Loucy (cell line): ENCODE results near the gene TXN2.

Experiments used
- H2AFZ ChIP-seq: fragments of 200-600 bp; sonication (generic); 2 replicates; pipeline ENCODE4 v1.6.0; 2016; ENCODE audit warnings: antibody characterized with exemption, mild to moderate bottlenecking, low read length, moderate library complexity
- H3F3A ChIP-seq: fragments of 200-600 bp; 2 replicates; pipeline ENCODE4 v1.6.0; 2016; ENCODE audit warnings: antibody characterized with exemption, low read depth, mild to moderate bottlenecking
- H3K27me3 ChIP-seq: fragments of 200-600 bp; sonication (generic); 2 replicates; pipeline ENCODE4 v1.6.1; 2014; ENCODE audit warnings: low read length, mild to moderate bottlenecking; ENCODE audit not compliant: insufficient read depth, poor library complexity, severe bottlenecking
- H3K36me3 ChIP-seq: fragments of 200-600 bp; sonication (generic); 2 replicates; pipeline ENCODE4 v1.6.1; 2016; ENCODE audit warnings: low read length; ENCODE audit not compliant: insufficient read depth
- H3K4me1 ChIP-seq: fragments of 200-600 bp; sonication (generic); 2 replicates; pipeline ENCODE4 v1.5.1; 2014; ENCODE audit warnings: low read length, mild to moderate bottlenecking; ENCODE audit not compliant: insufficient read depth, poor library complexity, severe bottlenecking
- H3K4me2 ChIP-seq: fragments of 200-600 bp; sonication (generic); 2 replicates; pipeline ENCODE4 v1.6.0; 2014; ENCODE audit warnings: antibody characterized with exemption, low read length, low read depth, mild to moderate bottlenecking; ENCODE audit not compliant: poor library complexity, severe bottlenecking
- H3K4me3 ChIP-seq: fragments of 200-600 bp; sonication (generic); 2 replicates; pipeline ENCODE4 v1.5.1; 2014; ENCODE audit warnings: low read length, mild to moderate bottlenecking, mixed read lengths; ENCODE audit not compliant: poor library complexity, severe bottlenecking
- H3K79me2 ChIP-seq: fragments of 200-600 bp; sonication (generic); 2 replicates; pipeline ENCODE4 v1.6.1; 2014; ENCODE audit warnings: low read length; ENCODE audit not compliant: insufficient read depth
- H3K9ac ChIP-seq: fragments of 200-600 bp; sonication (generic); 2 replicates; pipeline ENCODE4 v1.6.0; 2014; ENCODE audit warnings: mild to moderate bottlenecking, low read depth, low read length, moderate library complexity; ENCODE audit not compliant: poor library complexity, severe bottlenecking
- H3K9me2 ChIP-seq: fragments of 200-600 bp; sonication (generic); replicated peaks from 2 replicates; pipeline ENCODE4 v1.6.1; 2016; ENCODE audit warnings: low read depth, low read length, mixed read lengths
- H3K9me3 ChIP-seq: fragments of 200-600 bp; sonication (generic); 2 replicates; pipeline ENCODE4 v1.6.1; 2014; ENCODE audit warnings: mild to moderate bottlenecking, antibody characterized with exemption, low read length, low read depth; ENCODE audit not compliant: insufficient read depth
- H4K20me1 ChIP-seq: fragments of 200-600 bp; sonication (generic); 2 replicates; pipeline ENCODE4 v1.6.0; 2014; ENCODE audit warnings: antibody characterized with exemption, low read length, mild to moderate bottlenecking; ENCODE audit not compliant: insufficient read depth, poor library complexity, severe bottlenecking
- CTCF ChIP-seq: fragments of 200-600 bp; sonication (generic); conservative IDR thresholded peaks from 2 replicates; pipeline ENCODE4 v1.5.1; 2014; ENCODE audit warnings: mild to moderate bottlenecking, antibody characterized with exemption, low read length
- EZH2phosphoT487 ChIP-seq: fragments of 200-600 bp; IDR thresholded peaks from 2 replicates; pipeline ENCODE4 v1.6.1; 2018; ENCODE audit warnings: antibody characterized with exemption, mild to moderate bottlenecking, moderate library complexity, borderline replicate concordance

The TXN2 gene

GRCh38 chr22:36512991-36513390, 31.6 kb upstream of the TXN2 start:
- H3F3A ChIP-seq: peaks cover 7% of the 10 kb centered on the region; the same call in 1 of the 2 replicates
- H4K20me1 ChIP-seq: peaks cover 2% of the 10 kb centered on the region
- no peaks in the 10 kb centered on the region for H3K4me1 ChIP-seq
- H3K4me2 ChIP-seq: no peak overlapping the region
- no peaks in the 10 kb centered on the region for H3K9me3 ChIP-seq
- no peak for TF ChIP-seq CTCF
- TF ChIP-seq EZH2phosphoT487: no peak
- no peaks in the 10 kb centered on the region for H3K27me3 ChIP-seq
- H3K9ac ChIP-seq: no peak overlapping the region
- H3K79me2 ChIP-seq: no peaks in the 10 kb centered on the region
- H3K9me2 ChIP-seq: no peaks in the 10 kb centered on the region
- H2AFZ ChIP-seq: no peak overlapping the region
- no peak overlapping the region for H3K4me3 ChIP-seq
- peaks cover 71% of the 10 kb centered on the region; the same call in 1 of the 2 replicates for H3K36me3 ChIP-seq

GRCh38 chr22:36512333-36512732, 30.9 kb upstream of the TXN2 start:
- no peak overlapping the region for H3K9ac ChIP-seq
- peaks cover 7% of the 10 kb centered on the region; the same call in 1 of the 2 replicates for H3F3A ChIP-seq
- no peak overlapping the region for H2AFZ ChIP-seq
- H3K4me3 ChIP-seq: no peak overlapping the region
- no peaks in the 10 kb centered on the region for H3K9me3 ChIP-seq
- H4K20me1 ChIP-seq: peaks cover 2% of the 10 kb centered on the region
- no peak for TF ChIP-seq CTCF
- TF ChIP-seq EZH2phosphoT487: no peak
- H3K9me2 ChIP-seq: no peaks in the 10 kb centered on the region
- no peak overlapping the region for H3K4me2 ChIP-seq
- H3K27me3 ChIP-seq: no peaks in the 10 kb centered on the region
- peaks cover 64% of the 10 kb centered on the region; the same call in 1 of the 2 replicates for H3K36me3 ChIP-seq
- peaks cover 3% of the 10 kb centered on the region for H3K4me1 ChIP-seq
- H3K79me2 ChIP-seq: no peaks in the 10 kb centered on the region

GRCh38 chr22:36510966-36511881, 29.8 kb upstream of the TXN2 start:
- H2AFZ ChIP-seq: no peak overlapping the region
- peaks cover 7% of the 10 kb centered on the region; the same call in 1 of the 2 replicates for H3F3A ChIP-seq
- H3K4me1 ChIP-seq: peaks cover 10% of the 10 kb centered on the region
- H4K20me1 ChIP-seq: peaks cover 2% of the 10 kb centered on the region
- no peak overlapping the region for H3K9ac ChIP-seq
- peaks cover 53% of the 10 kb centered on the region; the same call in 1 of the 2 replicates for H3K36me3 ChIP-seq
- TF ChIP-seq EZH2phosphoT487: no peak
- peak; percentile 66 for TF ChIP-seq CTCF
- H3K4me2 ChIP-seq: no peak overlapping the region
- H3K27me3 ChIP-seq: no peaks in the 10 kb centered on the region
- no peaks in the 10 kb centered on the region for H3K9me3 ChIP-seq
- no peak overlapping the region for H3K4me3 ChIP-seq
- no peaks in the 10 kb centered on the region for H3K9me2 ChIP-seq
- H3K79me2 ChIP-seq: peaks cover 5% of the 10 kb centered on the region
